GM10266 (cell line): ENCODE data around the gene KCTD5.

Experiments
- DNase-seq: peaks from one replicate; pipeline ENCODE4 v3.0.0; 2012; ENCODE audit errors: extremely low spot score
- CTCF ChIP-seq: IDR thresholded peaks from 2 replicates; pipeline ENCODE4 v1.5.1; 2012; ENCODE audit warnings: mild to moderate bottlenecking, low read depth; ENCODE audit not compliant: control insufficient read depth, insufficient read depth; ENCODE audit errors: missing control alignments

Gene KCTD5

GRCh38 chr16:2742323-2743006 is 60.1 kb downstream of the KCTD5 start:
- no peak for TF ChIP-seq CTCF
- no peak for DNase-seq

GRCh38 chr16:2743007-2743810 is 60.9 kb downstream of the KCTD5 start:
- TF ChIP-seq CTCF, result no peak

GRCh38 chr16:2744711-2745110 is 62.4 kb downstream of the KCTD5 start:
- TF ChIP-seq CTCF, result no peak
- DNase-seq, result no peak

More at GRCh38 chr16:2743007-2743810, 60.9 kb downstream of the KCTD5 start:
- DNase-seq, result no peak

GRCh38 chr16:2745116-2745890 is 63.0 kb downstream of the KCTD5 start:
- no peak for DNase-seq
- no peak for TF ChIP-seq CTCF

GRCh38 chr16:2745961-2746360 is 63.6 kb downstream of the KCTD5 start:
- DNase-seq, result no peak
- no peak for TF ChIP-seq CTCF

- no peak for TF ChIP-seq CTCF
- DNase-seq, result no peak
Measured at GRCh38 chr16:2748757-2749455, 66.6 kb downstream of the KCTD5 start.
